IPS-18c (cell line): ENCODE results near the gene SLFN5.
A peak's percentile ranks its signal among the peaks of the same experiment; 100 is the strongest.

Experiments used
- H3K4me3 ChIP-seq: 2 replicates; pipeline ENCODE4 v1.7.0; 2013; ENCODE audit warnings: low read depth, mild to moderate bottlenecking, low read length, moderate library complexity; ENCODE audit not compliant: insufficient read depth
- H3K9me3 ChIP-seq: one replicate; pipeline ENCODE4 v1.6.1; 2013; ENCODE audit warnings: mild to moderate bottlenecking, low read length, moderate library complexity; ENCODE audit not compliant: control insufficient read depth, insufficient read depth

Gene SLFN5

DNA sequence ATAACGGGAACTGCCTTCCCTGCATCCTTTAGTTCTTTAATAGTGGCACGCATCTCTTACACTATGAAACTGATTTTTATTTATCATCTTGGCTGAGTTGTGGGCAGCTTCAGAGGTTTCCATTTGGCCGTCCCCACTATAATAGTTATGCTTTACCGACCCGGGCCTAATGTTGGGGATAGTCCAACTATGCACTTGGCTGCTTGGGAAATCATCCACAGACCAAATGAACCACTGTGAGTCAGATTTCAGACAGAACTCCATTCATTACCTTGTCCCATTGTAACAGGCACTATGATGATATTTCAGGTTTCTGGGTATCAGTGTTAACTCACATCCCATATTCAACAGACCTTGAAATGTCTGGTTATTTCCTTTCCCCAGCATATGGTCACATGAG lies 6.1 kb upstream of the SLFN5 start:
- Histone ChIP-seq H3K9me3 (no peaks in the 10 kb centered on the region), H3K4me3 (no peak overlapping the region)

DNA sequence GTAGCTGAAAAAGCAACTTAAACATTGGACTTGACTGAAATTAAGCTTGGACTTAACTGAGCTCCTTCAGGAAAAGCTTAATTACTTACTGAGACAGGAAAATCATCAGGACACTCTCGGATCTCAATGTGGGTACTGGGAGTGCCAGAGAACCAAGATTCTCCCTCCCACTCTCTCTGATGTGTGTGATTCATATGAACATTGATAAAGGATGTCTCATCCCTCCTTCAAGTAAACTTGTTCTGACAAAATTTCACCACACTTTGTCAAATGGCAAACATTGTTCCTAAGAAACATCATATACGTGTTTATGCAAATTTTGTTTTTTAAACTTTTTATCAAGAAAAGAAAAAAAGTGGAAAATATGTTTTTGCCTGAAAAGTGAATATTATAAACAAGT lies 4.1 kb upstream of the SLFN5 start:
- Histone ChIP-seq H3K4me3 (no peak overlapping the region), H3K9me3 (no peaks in the 10 kb centered on the region)

DNA sequence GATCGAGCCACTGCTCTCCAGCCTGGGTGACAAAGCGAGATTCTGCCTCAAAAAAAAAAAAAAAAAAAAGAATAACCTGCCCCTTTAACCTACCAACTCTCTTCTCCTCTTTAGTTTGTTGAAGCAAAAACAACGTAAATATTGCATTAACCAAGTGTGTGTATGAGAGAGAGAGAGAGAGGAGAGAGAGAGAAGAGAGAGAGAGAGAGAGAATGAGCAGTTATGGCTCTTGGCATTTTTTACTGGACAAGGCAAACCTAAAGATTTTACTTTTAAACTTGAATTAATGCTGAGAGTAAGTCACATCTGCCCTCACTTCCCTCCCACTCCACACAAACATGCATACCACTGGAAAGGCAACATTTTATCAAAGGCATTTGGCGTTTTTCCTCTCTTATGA lies 3.0 kb upstream of the SLFN5 start:
- no peak overlapping the region for H3K4me3 ChIP-seq
- H3K9me3 ChIP-seq, result no peaks in the 10 kb centered on the region

DNA sequence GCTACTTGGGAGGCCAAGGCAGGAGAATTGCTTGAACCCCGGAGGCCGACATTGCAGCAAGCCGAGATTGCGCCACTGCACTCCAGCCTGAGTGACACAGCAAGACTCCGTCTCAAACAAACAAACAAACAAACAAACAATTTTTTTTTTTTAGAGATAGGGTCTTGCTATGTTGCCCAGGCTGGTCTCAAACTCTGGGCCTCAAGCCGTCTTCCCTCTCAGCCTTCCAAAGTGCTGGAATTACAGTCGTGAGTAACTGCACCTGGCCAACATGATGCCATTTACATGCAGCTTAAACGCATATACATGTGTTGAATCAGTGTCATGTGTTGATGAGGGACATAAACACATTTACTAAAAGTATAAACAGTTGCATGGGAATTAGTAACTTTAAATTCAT lies 2.0 kb upstream of the SLFN5 start:
- H3K4me3 ChIP-seq, result no peak overlapping the region
- H3K9me3 ChIP-seq, result no peaks in the 10 kb centered on the region

DNA sequence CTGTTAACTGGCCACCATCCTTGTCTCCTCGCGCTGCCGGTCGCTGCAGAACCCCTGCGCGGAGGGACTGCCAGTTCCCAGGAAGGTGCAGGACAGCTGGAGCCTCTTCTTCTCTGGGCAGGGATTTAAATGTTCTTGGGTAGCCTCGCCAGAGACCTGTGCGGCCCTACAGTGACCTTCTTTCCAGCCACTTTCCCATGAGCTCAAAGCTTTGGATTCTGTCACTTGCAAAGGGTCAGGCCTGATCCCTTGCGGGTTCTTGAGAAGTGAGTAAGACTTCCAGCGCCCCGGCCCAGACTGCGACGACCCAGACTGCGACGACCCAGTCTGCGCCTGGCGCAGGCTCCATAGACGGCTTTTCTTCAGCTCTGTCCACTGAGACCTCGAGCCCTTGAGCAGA lies 1.4 kb upstream of the SLFN5 start:
- peak overlapping the region; percentile 58; the same call in 1 of the 2 replicates for H3K4me3 ChIP-seq

DNA sequence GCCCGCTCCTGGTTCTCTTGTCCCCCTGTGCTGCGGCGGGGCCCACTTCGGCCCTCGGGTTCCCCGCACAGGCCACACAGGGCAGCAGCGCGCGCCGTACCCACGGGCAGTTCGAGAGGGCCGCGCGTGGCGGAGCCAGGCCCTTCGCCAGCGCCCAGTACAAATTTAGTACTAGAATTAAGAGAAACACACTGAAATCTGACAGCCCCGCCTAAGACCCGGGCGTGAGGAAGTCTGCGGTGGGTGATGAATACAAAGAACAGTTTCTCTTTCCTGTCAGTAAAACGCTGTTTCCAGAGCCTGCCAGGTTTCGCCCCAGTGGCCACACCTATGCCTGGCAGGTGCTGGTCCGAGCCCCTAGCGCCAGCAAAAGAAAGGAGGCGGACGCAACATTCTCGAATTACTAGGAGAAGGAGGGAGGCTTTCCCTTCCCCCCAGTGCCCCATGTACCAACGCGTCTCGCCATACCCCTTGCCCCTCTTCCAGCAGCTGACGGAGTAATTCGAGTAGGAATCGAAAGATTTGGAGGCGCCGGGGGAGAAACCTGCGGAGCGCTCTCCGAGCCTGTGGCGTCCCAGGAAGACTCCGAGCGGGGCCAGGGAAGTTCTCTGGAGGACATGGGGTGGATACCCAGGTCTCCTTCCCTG lies 591 bp upstream of the SLFN5 start:
- Histone ChIP-seq H3K4me3 (peak overlapping the region; percentile 58), H3K9me3 (no peaks in the 10 kb centered on the region)

More for the DNA sequence above, 1.4 kb upstream of the SLFN5 start:
- H3K9me3 ChIP-seq, result no peaks in the 10 kb centered on the region

DNA sequence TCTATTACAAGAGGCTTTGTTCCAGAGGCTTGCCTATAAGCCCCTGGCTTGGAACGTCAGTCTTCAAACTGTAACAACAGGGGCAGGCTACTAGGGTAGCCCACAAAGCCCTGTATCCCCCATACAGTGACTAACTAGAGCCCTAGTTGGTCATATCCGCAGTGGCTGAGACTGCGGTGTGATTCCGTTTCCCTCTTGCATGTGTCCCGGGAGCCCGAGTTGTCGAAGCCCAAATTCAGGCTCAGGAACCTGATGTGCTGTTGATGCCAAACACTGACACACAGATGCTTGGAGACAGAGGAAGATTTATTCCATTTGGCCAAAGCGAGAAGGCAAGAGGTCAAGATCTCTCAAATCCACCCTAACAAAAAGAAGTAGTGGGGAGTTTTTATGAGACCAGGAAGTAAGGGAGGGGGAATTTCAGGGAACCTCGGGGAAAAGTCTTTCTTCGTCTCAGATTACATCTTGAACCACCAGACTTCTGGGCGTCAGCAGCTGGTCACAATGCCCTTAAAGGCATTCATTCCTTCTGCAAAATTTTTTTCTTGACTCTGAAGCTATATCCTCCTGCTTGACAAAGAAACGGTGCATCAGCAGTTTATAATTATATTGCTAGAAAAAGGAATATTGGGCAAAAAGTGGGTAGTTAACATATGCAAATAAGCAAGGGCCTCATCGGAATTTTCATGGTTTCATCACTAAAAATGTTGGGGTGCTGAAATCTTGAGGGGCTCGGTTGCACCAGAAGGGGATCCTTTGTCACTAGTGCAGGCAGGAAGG lies 879 bp downstream of the SLFN5 start:
- Histone ChIP-seq H3K9me3 (no peaks in the 10 kb centered on the region), H3K4me3 (peak overlapping the region; percentile 58)

DNA sequence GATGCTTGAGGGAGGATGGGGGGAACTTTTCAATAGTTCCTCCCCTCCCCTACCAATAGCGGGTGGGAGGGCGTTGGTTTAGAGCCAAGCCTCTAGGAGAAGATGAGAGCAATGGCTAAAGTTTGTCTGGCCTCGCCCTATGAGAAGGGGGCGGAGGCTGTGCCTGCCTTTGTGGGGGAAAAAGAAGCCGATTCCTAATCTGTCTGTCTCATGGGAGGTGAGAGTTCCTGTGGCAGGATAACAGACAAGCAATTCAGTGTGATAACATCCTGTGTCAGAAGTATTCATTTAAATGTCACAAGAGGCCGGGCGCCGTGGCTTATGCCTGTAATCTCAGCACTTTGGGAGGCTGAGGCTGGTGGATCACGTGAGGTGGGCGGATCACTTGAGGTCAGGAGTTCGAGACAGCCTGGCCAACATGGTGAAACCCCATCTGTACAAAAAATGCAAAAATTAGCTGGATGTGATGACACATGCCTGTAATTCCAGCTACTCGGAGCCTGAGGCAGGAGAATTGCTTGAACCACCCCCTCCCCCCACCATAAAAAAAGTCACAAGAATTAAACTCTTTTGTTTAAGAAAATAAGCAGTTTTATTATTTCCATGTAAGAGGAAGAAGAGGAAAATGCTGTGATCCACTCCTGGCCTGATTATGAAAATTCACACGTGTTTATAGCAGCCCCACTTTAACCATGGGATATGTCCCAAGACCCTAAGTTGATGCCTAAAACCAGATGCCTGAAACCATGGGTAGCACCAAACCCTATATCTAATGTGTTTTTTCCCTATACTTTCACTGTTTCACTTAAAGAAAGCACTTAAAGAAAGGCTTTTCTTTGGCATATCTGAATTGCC lies 1.7 kb downstream of the SLFN5 start:
- no peaks in the 10 kb centered on the region for H3K9me3 ChIP-seq

GRCh38 chr17:35245196-35245486 lies 2.3 kb downstream of the SLFN5 start:
- H3K9me3 ChIP-seq, result no peaks in the 10 kb centered on the region
- H3K4me3 ChIP-seq, result no peak overlapping the region

More for the DNA sequence above, 1.7 kb downstream of the SLFN5 start:
- no peak overlapping the region for H3K4me3 ChIP-seq

GRCh38 chr17:35252651-35253050 lies 9.8 kb downstream of the SLFN5 start:
- Histone ChIP-seq H3K9me3 (no peaks in the 10 kb centered on the region), H3K4me3 (no peak overlapping the region)

GRCh38 chr17:35254107-35254773 lies 11.4 kb downstream of the SLFN5 start:
- Histone ChIP-seq H3K9me3 (no peaks in the 10 kb centered on the region), H3K4me3 (no peak overlapping the region)

GRCh38 chr17:35255316-35255715 lies 12.4 kb downstream of the SLFN5 start:
- Histone ChIP-seq H3K9me3 (no peaks in the 10 kb centered on the region), H3K4me3 (no peak overlapping the region)

DNA sequence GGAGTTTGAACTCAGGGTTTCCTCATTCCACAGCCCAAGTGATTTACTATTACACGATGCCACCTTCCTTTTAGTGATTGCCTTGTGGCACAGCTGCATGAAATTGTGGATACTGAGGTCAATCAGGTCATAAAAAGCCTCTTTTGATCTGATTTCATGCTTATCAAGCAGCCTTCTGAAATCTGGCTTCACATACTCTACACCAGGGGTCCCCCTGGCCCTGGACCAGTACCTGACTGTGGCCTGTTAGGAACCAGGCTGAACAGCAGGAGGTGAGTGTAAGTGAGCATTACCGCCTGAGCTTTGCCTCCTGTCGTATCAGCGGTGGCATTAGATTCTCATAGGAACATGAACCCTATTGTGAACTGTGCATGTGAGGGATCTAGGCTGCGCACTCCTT lies 13.8 kb downstream of the SLFN5 start:
- Histone ChIP-seq H3K9me3 (no peaks in the 10 kb centered on the region), H3K4me3 (no peak overlapping the region)

GRCh38 chr17:35257208-35257659 lies 14.4 kb downstream of the SLFN5 start:
- Histone ChIP-seq H3K9me3 (no peaks in the 10 kb centered on the region), H3K4me3 (no peak overlapping the region)

DNA sequence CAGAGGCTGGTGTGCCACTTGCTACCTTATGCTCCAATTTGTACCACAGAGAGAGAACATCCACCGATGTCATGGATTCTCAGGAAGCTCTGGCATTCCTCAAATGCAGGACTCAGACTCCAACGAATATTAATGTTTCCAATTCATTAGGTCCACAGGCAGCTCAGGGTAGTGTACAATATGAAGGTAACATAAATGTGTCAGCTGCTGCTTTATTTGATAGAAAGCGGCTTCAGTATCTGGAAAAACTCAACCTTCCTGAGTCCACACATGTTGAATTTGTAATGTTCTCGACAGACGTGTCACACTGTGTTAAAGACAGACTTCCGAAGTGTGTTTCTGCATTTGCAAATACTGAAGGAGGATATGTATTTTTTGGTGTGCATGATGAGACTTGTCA lies 16.1 kb downstream of the SLFN5 start:
- no peaks in the 10 kb centered on the region for H3K9me3 ChIP-seq

DNA sequence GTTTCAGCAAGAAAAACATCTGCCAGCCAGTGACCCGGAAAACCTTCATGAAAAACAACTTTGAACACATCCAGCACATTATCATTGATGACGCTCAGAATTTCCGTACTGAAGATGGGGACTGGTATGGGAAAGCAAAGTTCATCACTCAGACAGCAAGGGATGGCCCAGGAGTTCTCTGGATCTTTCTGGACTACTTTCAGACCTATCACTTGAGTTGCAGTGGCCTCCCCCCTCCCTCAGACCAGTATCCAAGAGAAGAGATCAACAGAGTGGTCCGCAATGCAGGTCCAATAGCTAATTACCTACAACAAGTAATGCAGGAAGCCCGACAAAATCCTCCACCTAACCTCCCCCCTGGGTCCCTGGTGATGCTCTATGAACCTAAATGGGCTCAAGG lies 22.2 kb downstream of the SLFN5 start:
- no peaks in the 10 kb centered on the region for H3K9me3 ChIP-seq
- H3K4me3 ChIP-seq, result no peak overlapping the region

More for the DNA sequence above, 16.1 kb downstream of the SLFN5 start:
- H3K4me3 ChIP-seq, result no peak overlapping the region

DNA sequence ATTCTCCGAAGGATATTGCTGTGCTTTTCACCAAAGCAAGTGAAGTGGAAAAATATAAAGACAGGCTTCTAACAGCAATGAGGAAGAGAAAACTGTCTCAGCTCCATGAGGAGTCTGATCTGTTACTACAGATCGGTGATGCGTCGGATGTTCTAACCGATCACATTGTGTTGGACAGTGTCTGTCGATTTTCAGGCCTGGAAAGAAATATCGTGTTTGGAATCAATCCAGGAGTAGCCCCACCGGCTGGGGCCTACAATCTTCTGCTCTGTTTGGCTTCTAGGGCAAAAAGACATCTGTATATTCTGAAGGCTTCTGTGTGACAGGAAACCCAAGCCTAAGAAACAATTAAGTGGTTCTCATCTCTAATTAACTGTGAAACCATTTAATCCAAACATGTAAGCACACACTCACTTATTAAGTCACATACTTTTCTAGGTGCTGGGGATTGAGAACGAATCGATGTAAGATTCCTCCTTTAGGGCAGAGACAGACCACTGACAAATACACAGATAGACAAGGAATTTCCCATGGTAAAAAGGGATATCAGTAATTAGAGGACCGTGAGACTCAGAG lies 22.8 kb downstream of the SLFN5 start:
- H3K9me3 ChIP-seq, result no peaks in the 10 kb centered on the region

More for the DNA sequence above, 22.8 kb downstream of the SLFN5 start:
- no peak overlapping the region for H3K4me3 ChIP-seq
